Activated T-cell treated with anti-CD3 and anti-CD28 coated beads, Interleukin-2, amount 50 U/mL, for 4 hours (primary cell): Measurements from ENCODE around the gene PLCG2. TPM values are rescaled to one million over a fixed set of nuclear protein-coding genes. Genes with fewer than 3 reads are reported as not detected.

Experiments used
- ATAC-seq, 2 donors: fragments of 200-7000 bp; cut with Tn5 transposase; one replicate each; pipeline ENCODE4 v1.10.0; 2021
- DNase-seq: peaks from one replicate; pipeline ENCODE4 v3.0.0-alpha.2; 2020
- H3K27me3 Mint-ChIP-seq: one replicate; pipeline ENCODE4 v1.8.0; 2021; ENCODE audit warnings: low read depth, mixed read lengths
- H3K36me3 Mint-ChIP-seq: one replicate; pipeline ENCODE4 v1.8.0; 2022; ENCODE audit warnings: mixed read lengths; ENCODE audit not compliant: insufficient read depth
- H3K4me1 Mint-ChIP-seq: one replicate; pipeline ENCODE4 v1.8.0; 2021; ENCODE audit warnings: low read depth, mixed read lengths
- H3K4me3 Mint-ChIP-seq: one replicate; pipeline ENCODE4 v1.8.0; 2021; ENCODE audit warnings: mild to moderate bottlenecking, moderate library complexity, mixed read lengths
- H3K9me3 Mint-ChIP-seq: one replicate; pipeline ENCODE4 v1.8.0; 2021; ENCODE audit warnings: mixed read lengths
- total RNA-seq, 3 donors: library from RNA; stranded (reverse); gene quantifications; one replicate each; pipeline ENCODE4 v1.2.1, GENCODE V29; 2021

PLCG2 gene
- total RNA-seq, 3 donors from 2014 or later, result 2.6 to 3.4 (median 2.7) TPM

DNA sequence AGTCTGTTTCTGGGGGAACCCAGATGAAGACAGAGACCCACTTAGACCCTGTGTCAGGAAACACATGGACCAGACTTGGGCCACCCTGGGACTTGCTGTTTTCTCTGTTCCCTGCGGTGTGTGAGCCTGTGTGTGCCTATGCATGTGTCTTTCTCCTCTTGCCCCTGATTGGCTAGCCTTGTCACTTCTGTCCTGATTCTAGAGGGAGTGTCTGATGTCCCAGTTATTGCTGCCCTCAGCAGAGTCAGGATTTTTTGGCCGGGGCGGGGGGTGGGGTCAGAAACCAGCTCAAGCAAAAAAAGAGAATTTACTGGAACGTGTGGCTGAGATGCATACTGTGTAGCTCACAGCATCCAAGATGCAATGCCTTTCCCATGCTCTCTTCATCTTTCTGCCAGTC is 30.5 kb downstream of the PLCG2 start:
- peaks cover 15% of the 10 kb centered on the region for H3K4me1 Mint-ChIP-seq
- no peak overlapping the region for H3K4me3 Mint-ChIP-seq
- H3K36me3 Mint-ChIP-seq, result no peaks in the 10 kb centered on the region
- H3K27me3 Mint-ChIP-seq, result peaks cover 1% of the 10 kb centered on the region
- no peaks in the 10 kb centered on the region for H3K9me3 Mint-ChIP-seq
- no peak for DNase-seq
- ATAC-seq, result no peak

DNA sequence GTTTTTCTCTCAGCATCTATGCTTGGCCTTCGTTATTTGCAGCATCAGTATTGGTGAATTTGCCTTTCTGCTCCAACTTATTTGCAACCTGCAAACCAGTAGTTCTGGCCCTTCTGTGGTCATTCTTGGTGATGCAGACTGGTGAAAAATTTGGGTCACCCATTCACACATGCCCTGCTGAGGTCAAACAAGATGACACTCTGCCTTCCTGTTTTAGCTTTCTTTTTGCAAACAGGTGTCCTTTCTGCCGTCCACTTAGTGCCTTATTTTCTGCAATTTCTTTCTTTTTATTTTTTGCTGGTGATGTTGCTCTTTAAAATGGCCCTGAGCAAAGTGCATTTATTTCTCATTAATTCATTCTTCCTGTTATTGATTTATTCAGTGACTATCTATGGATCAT is 31.3 kb downstream of the PLCG2 start:
- ATAC-seq (no peak), DNase-seq (no peak)
- Mint-ChIP-seq H3K4me1 (peaks cover 15% of the 10 kb centered on the region), H3K4me3 (no peak overlapping the region), H3K36me3 (no peaks in the 10 kb centered on the region), H3K27me3 (peaks cover 1% of the 10 kb centered on the region), H3K9me3 (no peaks in the 10 kb centered on the region)

DNA sequence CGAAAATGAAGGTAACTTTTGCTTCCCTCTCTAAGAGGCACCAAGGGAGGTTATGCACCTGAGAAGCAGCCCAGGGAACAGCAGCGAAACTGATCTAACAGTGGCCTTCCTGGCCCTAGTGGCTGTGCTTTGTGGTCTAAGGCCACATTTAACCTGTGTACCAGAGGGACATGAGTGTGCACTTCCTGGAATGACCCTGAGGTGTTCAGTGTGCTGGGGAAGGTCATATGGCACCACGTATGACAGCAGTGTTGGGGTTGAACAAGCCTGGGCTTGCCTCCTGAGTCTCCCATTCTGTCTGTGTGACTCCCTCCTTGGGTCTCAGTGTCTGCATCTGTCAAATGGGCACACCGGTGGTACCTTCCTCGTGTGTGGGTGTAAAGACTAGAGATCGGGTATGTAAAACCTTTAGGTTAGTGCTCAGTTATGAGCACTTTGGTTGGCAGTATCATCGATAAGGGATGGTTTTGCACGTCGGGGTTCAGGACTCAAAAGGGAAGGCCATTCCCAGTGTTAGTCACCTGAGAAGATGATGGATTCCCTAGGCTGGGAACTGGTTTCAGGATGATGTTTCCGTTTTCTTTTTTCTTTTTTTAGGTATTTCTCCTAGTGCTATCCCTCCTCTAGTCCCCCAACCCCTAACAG is 31.9 kb downstream of the PLCG2 start:
- Mint-ChIP-seq H3K36me3 (no peaks in the 10 kb centered on the region), H3K9me3 (no peaks in the 10 kb centered on the region), H3K27me3 (peaks cover 5% of the 10 kb centered on the region), H3K4me1 (peaks cover 15% of the 10 kb centered on the region), H3K4me3 (no peak overlapping the region)
- ATAC-seq (no peak), DNase-seq (no peak)

DNA sequence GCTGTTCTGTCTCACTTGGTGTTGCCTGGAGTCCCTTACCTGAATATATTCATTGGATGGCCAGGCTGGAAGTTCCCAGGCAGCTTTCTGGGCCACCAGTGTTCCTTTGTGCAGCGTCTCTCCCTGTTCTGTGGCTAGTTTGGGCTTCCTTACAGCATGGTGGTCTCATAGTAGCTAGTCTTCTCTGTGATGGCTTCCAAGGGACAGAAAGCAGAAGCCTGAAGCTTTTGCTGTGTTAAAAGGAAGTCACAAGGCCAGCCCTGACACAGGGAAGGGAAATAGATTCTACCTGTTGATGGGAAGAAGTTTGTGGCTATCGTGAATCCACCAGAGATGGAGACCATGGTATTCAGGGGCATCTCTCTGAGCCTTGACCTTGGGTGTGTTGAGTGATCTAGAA is 34.6 kb downstream of the PLCG2 start:
- ATAC-seq (no peak), DNase-seq (no peak)
- H3K9me3 Mint-ChIP-seq, result no peaks in the 10 kb centered on the region
- H3K36me3 Mint-ChIP-seq, result no peaks in the 10 kb centered on the region
- no peak overlapping the region for H3K4me3 Mint-ChIP-seq
- peaks cover 5% of the 10 kb centered on the region for H3K27me3 Mint-ChIP-seq
- H3K4me1 Mint-ChIP-seq, result peaks cover 25% of the 10 kb centered on the region

DNA sequence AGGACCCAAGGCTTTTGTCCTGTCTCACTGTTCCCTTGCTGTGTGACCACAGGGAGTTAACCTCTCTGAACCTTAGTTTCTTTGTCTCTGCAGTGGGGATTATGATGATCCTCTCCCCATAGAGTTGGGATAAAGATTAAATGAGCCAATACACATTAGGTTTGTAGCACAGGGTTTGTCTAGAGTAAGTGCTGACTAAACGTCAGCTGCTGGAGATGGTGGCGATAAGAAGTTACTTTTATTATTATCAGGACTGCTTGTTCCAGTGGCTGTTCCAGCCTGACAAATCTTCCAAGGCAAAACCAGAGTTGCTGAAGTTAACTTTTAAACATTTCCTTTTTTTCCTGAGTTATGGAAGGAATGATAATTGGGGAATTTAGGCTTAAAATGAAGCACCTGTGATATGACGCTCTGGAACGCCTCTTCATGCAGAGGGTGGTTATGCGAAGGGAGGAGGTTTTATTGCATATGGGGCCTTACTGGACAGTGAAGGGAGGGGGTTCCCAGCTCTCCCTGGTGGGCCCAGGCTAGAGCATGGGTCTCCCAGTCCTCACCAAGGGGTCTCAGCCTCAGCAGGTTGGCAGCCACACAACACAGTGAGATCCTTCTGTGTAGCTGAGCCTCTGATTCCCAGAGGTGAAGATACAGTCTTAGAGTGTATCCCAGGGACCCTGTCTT is 35.8 kb downstream of the PLCG2 start:
- Mint-ChIP-seq H3K27me3 (peaks cover 5% of the 10 kb centered on the region), H3K9me3 (no peaks in the 10 kb centered on the region), H3K36me3 (no peaks in the 10 kb centered on the region), H3K4me3 (no peak overlapping the region), H3K4me1 (peaks cover 22% of the 10 kb centered on the region)
- DNase-seq, result no peak
- no peak for ATAC-seq

DNA sequence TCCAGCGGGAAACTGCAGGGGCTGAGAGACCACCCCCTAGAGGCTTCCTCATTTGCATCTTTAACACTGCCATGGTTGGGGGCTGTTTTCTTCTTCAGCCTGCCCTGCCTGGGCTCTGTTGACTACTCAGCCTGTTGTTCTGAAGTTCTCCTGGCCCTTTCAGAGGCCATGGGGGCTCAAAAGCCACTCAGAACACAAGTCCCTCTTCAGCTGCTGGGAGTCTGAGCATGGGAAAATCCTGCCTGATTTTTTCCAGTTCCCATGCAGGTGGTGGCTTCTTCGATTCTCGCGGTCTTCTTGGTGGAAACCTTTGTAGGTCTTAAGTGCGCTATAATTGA is 36.3 kb downstream of the PLCG2 start:
- Mint-ChIP-seq H3K27me3 (peaks cover 5% of the 10 kb centered on the region), H3K4me3 (no peak overlapping the region), H3K9me3 (no peaks in the 10 kb centered on the region), H3K36me3 (no peaks in the 10 kb centered on the region), H3K4me1 (peaks cover 22% of the 10 kb centered on the region)
- DNase-seq (no peak), ATAC-seq (no peak)

DNA sequence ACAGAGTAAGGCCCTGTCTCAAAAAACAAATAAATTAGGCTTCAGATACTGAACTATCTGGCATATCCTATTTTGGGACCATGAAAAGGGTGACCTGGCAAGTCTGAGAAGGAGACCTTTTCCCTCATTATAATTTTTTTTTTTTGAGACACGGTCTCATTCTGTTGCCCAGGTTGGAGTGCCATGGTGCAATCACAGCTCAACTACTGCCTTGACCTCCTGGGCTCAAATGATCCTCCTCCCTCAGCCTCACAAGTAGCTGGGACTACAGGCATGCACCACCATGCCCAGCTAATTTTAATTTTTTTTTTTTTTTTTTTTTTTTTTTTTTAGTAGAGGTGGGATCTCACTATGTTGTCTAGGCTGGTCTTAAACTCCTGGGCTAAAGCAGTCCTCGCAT is 37.3 kb downstream of the PLCG2 start:
- Mint-ChIP-seq H3K4me1 (peaks cover 18% of the 10 kb centered on the region), H3K4me3 (no peak overlapping the region), H3K9me3 (no peaks in the 10 kb centered on the region), H3K27me3 (peaks cover 5% of the 10 kb centered on the region), H3K36me3 (no peaks in the 10 kb centered on the region)
- ATAC-seq (no peak), DNase-seq (no peak)

DNA sequence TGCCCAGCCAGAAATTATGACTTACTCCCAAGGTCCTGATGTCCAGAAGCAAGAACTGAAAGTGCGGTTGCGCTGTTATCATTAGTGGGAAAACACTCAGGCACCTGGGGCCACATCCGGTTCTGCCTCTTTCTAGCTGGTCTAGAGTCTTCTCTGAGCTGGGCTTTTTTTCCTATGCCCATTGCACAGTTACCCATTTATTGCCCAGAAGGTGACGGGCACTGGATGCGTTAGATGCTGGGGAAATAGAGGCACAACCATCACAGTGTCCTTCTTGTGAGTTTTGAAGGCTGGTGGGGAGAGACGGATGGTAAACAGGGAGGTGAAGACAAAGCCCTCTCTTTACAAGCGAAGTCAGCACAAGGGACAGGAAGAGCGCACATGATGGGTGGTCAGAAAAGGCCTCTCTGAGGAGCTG is 37.7 kb downstream of the PLCG2 start:
- ATAC-seq (no peak), DNase-seq (no peak)
- Mint-ChIP-seq H3K4me1 (peaks cover 21% of the 10 kb centered on the region), H3K9me3 (no peaks in the 10 kb centered on the region), H3K36me3 (no peaks in the 10 kb centered on the region), H3K27me3 (peaks cover 7% of the 10 kb centered on the region), H3K4me3 (no peak overlapping the region)

DNA sequence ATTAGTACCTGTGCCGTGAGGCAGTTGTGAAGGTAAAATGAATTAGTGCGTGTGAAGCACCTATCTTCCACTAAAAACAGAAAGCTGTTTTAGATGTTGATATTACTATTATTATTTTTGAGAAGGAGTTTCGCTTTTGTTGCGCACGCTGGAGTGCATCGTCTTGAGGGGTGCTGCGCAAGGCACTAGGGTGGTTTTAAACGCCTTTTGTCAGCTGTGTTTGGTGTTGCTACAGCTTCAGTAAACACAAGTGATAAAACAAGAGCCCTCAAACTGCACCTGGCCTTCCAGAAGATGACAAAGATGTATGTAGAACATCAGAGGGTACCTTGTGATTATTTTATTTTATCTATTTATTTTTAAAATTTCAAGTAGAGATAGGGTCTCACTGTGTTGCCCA is 38.2 kb downstream of the PLCG2 start:
- H3K4me3 Mint-ChIP-seq, result no peak overlapping the region
- H3K9me3 Mint-ChIP-seq, result no peaks in the 10 kb centered on the region
- peaks cover 25% of the 10 kb centered on the region for H3K4me1 Mint-ChIP-seq
- no peaks in the 10 kb centered on the region for H3K36me3 Mint-ChIP-seq
- no peak for ATAC-seq
- H3K27me3 Mint-ChIP-seq, result peaks cover 10% of the 10 kb centered on the region
- no peak for DNase-seq

DNA sequence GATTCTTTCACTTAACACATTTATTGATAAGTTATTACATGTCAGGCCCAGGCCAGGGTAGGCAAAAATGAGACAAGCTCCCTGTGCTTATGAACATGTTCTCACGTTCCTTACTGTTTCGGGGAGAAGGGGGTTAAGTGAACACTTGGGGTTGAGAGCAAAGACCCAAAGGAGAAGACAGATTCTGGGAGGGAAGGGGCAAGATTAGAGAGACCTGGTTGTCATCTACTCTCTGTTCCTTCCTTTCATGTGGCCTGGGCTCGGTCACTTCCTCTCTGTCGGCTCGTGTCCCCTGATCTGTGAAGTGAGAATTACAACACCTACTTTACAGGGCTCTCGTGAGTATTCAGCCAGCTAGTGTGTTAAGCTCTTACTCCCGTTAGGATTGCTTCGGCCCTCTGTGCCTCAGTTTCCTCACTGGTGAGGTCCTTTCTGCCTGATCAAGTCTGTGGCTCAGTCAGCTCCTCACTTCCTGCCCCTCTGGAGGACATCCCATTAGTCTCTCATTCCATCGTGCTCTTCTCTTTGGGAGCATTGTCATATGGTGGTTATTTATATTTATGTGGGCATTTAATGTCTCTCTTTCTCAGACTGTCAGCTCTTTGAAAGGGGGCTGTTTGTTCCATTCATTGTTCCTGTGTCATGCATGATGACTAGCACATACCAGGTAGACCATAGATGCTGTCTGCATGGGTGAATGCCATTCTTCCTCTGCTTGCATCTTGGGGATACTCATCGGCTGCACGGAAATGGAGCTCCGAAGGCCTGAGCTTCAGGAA is 38.9 kb downstream of the PLCG2 start:
- Mint-ChIP-seq H3K36me3 (no peaks in the 10 kb centered on the region), H3K4me3 (no peak overlapping the region), H3K9me3 (no peaks in the 10 kb centered on the region), H3K27me3 (peaks cover 10% of the 10 kb centered on the region), H3K4me1 (peaks cover 25% of the 10 kb centered on the region)
- no peak for DNase-seq
- no peak for ATAC-seq

DNA sequence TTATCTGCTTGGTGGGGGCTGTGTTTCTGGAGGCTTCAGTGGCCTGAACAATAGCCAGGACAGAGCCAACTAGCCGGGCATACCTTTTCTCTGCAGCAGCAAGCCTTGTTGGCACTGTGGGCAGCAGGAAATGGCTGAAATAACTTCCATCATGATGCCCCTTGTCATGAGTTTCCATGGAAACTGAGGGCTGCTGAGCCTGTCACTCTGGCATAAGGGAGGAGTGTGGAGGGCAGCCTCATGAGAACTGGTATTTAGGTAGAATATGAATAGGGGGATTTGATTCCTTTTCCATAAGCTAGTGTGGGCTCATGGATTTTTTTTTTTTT is 39.4 kb downstream of the PLCG2 start:
- Mint-ChIP-seq H3K9me3 (no peaks in the 10 kb centered on the region), H3K27me3 (peaks cover 10% of the 10 kb centered on the region), H3K4me3 (no peak overlapping the region), H3K4me1 (peaks cover 25% of the 10 kb centered on the region), H3K36me3 (no peaks in the 10 kb centered on the region)
- ATAC-seq, result no peak
- no peak for DNase-seq

DNA sequence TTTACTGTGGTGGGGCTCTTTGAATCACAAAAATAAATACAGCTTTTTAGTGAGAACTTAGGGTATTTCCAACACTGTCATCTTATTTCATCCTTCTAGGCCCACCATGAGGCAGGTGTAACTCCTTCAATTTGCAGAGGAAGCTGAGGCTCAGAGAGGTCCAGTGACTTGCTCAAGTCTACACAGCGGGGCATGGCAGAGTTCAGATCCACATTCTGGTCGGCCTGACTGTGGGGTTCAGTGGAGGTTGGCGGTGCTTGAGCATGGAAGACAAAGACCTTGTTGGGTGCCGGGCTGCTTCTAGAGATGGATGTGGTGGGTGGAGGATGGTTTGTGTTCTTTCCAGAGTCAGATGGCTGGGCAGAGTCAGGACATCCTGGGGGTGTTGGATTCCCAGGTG is 39.8 kb downstream of the PLCG2 start:
- H3K36me3 Mint-ChIP-seq, result no peaks in the 10 kb centered on the region
- peaks cover 23% of the 10 kb centered on the region for H3K4me1 Mint-ChIP-seq
- DNase-seq (no peak), ATAC-seq (no peak)
- no peak overlapping the region for H3K4me3 Mint-ChIP-seq
- peaks cover 9% of the 10 kb centered on the region for H3K27me3 Mint-ChIP-seq
- H3K9me3 Mint-ChIP-seq, result no peaks in the 10 kb centered on the region

DNA sequence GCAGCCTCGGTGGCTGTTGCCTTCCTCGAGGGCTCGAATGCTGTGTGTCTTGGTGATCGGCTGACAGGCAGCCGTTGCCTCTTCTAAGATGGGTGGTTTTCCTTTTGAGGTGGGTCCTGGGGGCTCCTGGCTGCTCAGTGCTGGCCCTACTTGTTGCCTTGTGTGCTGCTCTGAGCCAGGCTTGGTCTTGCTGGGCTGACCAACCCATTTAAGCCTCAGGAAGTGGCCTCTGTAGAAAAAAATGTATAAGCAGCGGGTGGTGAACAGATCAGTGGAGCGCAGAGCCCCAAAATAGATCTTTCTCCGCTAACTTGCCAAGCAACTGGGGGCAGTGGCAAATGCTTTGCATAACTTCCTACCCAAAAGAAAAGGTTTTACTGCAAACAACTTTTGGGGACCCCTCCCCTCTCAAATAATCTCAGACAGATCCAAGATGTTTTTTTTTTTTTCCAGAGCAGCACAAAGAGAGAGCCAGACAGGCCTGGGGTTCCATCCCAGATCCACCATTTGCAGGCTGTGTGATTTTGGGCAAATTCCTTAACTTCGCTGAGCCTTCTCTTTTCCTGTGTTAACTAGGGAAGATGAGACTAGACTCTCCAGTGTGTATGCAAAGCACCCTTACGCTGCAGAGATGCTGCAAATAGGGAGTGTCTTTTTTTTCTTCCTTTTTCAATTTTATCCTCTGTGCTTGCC is 42.5 kb downstream of the PLCG2 start:
- ATAC-seq (no peak), DNase-seq (no peak)
- peaks cover 6% of the 10 kb centered on the region for H3K27me3 Mint-ChIP-seq
- H3K36me3 Mint-ChIP-seq, result no peaks in the 10 kb centered on the region
- peaks cover 23% of the 10 kb centered on the region for H3K4me1 Mint-ChIP-seq
- H3K9me3 Mint-ChIP-seq, result no peaks in the 10 kb centered on the region
- H3K4me3 Mint-ChIP-seq, result peak overlapping the region; percentile 25

DNA sequence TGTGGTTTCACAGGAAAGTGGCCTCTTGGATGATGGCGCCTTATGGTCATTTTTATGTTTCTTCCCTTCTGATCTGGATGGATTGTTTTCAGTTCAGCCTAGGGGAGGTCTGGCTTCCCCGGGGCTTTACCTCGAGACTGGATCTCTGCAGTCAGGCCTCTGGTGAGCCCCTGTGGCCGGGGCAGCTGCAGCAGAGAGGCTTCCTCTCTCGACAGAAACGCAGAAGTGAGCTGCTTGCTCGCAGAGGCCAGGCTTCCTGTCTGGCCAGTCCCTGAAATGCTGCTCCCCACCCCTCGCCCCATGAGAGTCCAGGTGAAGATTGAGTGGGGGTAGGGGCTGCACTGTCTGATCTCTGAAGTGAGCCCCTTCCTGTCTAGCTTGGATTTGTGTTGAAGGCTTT is 44.0 kb downstream of the PLCG2 start:
- H3K36me3 Mint-ChIP-seq, result no peaks in the 10 kb centered on the region
- no peak overlapping the region for H3K4me3 Mint-ChIP-seq
- DNase-seq (no peak), ATAC-seq (no peak)
- no peaks in the 10 kb centered on the region for H3K9me3 Mint-ChIP-seq
- H3K27me3 Mint-ChIP-seq, result peaks cover 6% of the 10 kb centered on the region
- H3K4me1 Mint-ChIP-seq, result peaks cover 18% of the 10 kb centered on the region
